H9 (cell line): ENCODE measurements around the gene NEURL1. TPM values are rescaled to one million over a fixed set of nuclear protein-coding genes. Genes with fewer than 3 reads are reported as not detected.

Source experiments
- DNase-seq: peaks from one replicate; pipeline ENCODE4 v3.0.0-alpha.2; 2017
- H2AFZ ChIP-seq: one replicate; pipeline ENCODE4 v1.6.1; 2013; ENCODE audit warnings: mild to moderate bottlenecking, low read length, control low read depth, moderate library complexity
- H2AK5ac ChIP-seq: 2 replicates; pipeline ENCODE4 v1.6.1; 2013; ENCODE audit warnings: low read length, control low read depth, mixed read lengths; ENCODE audit not compliant: insufficient read length
- H2BK120ac ChIP-seq: one replicate; pipeline ENCODE4 v1.6.1; 2013; ENCODE audit warnings: low read depth, mild to moderate bottlenecking, low read length, control low read depth, inconsistent platforms; ENCODE audit not compliant: poor library complexity, severe bottlenecking
- H2BK12ac ChIP-seq: 2 replicates; pipeline ENCODE4 v1.6.1; 2013; ENCODE audit warnings: low read length, control low read depth, mixed read lengths, low read depth; ENCODE audit not compliant: insufficient read length
- H2BK15ac ChIP-seq: 2 replicates; pipeline ENCODE4 v1.6.1; 2013; ENCODE audit warnings: low read depth, low read length, control low read depth
- H2BK20ac ChIP-seq: one replicate; pipeline ENCODE4 v1.6.1; 2013; ENCODE audit warnings: low read depth, mild to moderate bottlenecking, low read length, control low read depth, inconsistent platforms; ENCODE audit not compliant: poor library complexity, severe bottlenecking
- H2BK5ac ChIP-seq: 2 replicates; pipeline ENCODE4 v1.6.1; 2013; ENCODE audit warnings: low read length, control low read depth, mixed read lengths; ENCODE audit not compliant: insufficient read length
- H3K14ac ChIP-seq: 2 replicates; pipeline ENCODE4 v1.6.1; 2013; ENCODE audit warnings: low read length, control low read depth; ENCODE audit not compliant: insufficient read depth
- H3K18ac ChIP-seq: 2 replicates; pipeline ENCODE4 v1.6.1; 2013; ENCODE audit warnings: low read depth, mild to moderate bottlenecking, mixed read lengths, low read length, control low read depth; ENCODE audit not compliant: insufficient read length
- H3K23ac ChIP-seq: 2 replicates; pipeline ENCODE4 v1.6.1; 2013; ENCODE audit warnings: low read length, control low read depth, mixed read lengths, low read depth; ENCODE audit not compliant: insufficient read length
- H3K23me2 ChIP-seq: 2 replicates; pipeline ENCODE4 v1.6.1; 2013; ENCODE audit warnings: low read depth, mild to moderate bottlenecking, mixed read lengths, low read length, control low read depth; ENCODE audit not compliant: insufficient read length, poor library complexity, severe bottlenecking
- H3K27ac ChIP-seq: 2 replicates; pipeline ENCODE4 v1.5.1; 2013; ENCODE audit warnings: low read length, control low read depth, mixed read lengths, low read depth; ENCODE audit not compliant: insufficient read length
- H3K27me3 ChIP-seq: 2 replicates; pipeline ENCODE4 v1.6.1; 2013; ENCODE audit warnings: low read length, control low read depth, inconsistent platforms; ENCODE audit not compliant: insufficient read depth
- H3K4ac ChIP-seq: 2 replicates; pipeline ENCODE4 v1.6.1; 2013; ENCODE audit warnings: low read depth, mild to moderate bottlenecking, control low read depth, inconsistent platforms, low read length, moderate library complexity
- H3K4me1 ChIP-seq: 2 replicates; pipeline ENCODE4 v1.6.1; 2013; ENCODE audit warnings: low read length, control low read depth, inconsistent platforms; ENCODE audit not compliant: insufficient read depth
- H3K4me2 ChIP-seq: 2 replicates; pipeline ENCODE4 v1.6.1; 2013; ENCODE audit warnings: low read length, control low read depth, mixed read lengths; ENCODE audit not compliant: insufficient read length, insufficient read depth
- H3K56ac ChIP-seq: 2 replicates; pipeline ENCODE4 v1.6.1; 2013; ENCODE audit warnings: low read depth, mild to moderate bottlenecking, mixed read lengths, low read length, control low read depth; ENCODE audit not compliant: insufficient read length
- H3K79me1 ChIP-seq: 2 replicates; pipeline ENCODE4 v1.6.1; 2013; ENCODE audit warnings: low read depth, mild to moderate bottlenecking, moderate library complexity, low read length, control low read depth, inconsistent platforms; ENCODE audit not compliant: insufficient read depth, poor library complexity, severe bottlenecking
- H3K79me2 ChIP-seq: 2 replicates; pipeline ENCODE4 v1.6.1; 2013; ENCODE audit warnings: low read length, control low read depth, inconsistent platforms; ENCODE audit not compliant: insufficient read depth
- H3K9ac ChIP-seq: 2 replicates; pipeline ENCODE4 v1.6.1; 2013; ENCODE audit warnings: low read length, control low read depth, mixed read lengths; ENCODE audit not compliant: insufficient read length; ENCODE audit errors: extremely low read depth
- H3K9me3 ChIP-seq: one replicate; pipeline ENCODE4 v1.6.1; 2013; ENCODE audit warnings: low read depth, low read length, inconsistent platforms; ENCODE audit not compliant: control insufficient read depth
- H3T11ph ChIP-seq: one replicate; pipeline ENCODE4 v1.6.1; 2013; ENCODE audit warnings: mild to moderate bottlenecking, low read length, control low read depth, inconsistent platforms
- H4K20me1 ChIP-seq: one replicate; pipeline ENCODE4 v1.6.1; 2013; ENCODE audit not compliant: control insufficient read depth, insufficient read length, insufficient read depth
- H4K5ac ChIP-seq: 2 replicates; pipeline ENCODE4 v1.6.1; 2013; ENCODE audit warnings: low read depth, mild to moderate bottlenecking, mixed read lengths, low read length, control low read depth; ENCODE audit not compliant: insufficient read length
- H4K8ac ChIP-seq: replicated peaks from 2 replicates; pipeline ENCODE4 v1.6.1; 2013; ENCODE audit warnings: low read length, control low read depth, mixed read lengths, low read depth; ENCODE audit not compliant: insufficient read length
- H4K91ac ChIP-seq: 2 replicates; pipeline ENCODE4 v1.6.1; 2013; ENCODE audit warnings: low read depth, mild to moderate bottlenecking, moderate library complexity, mixed read lengths, low read length, control low read depth; ENCODE audit not compliant: insufficient read length
- H3K27ac Mint-ChIP-seq, 3 experiments: 2 replicates in 2 of 3; 3 replicates in 1 of 3; pipeline ENCODE4 v1.8.0; 2020 to 2021; ENCODE audit warnings: mixed read lengths in 3 of 3, mild to moderate bottlenecking in 1 of 3, moderate library complexity in 1 of 3
- H3K27me3 Mint-ChIP-seq: 2 replicates; pipeline ENCODE4 v1.8.0; 2021; ENCODE audit warnings: low read depth, mild to moderate bottlenecking, moderate library complexity, mixed read lengths
- H3K36me3 Mint-ChIP-seq, 3 experiments: 2 replicates in 2 of 3; 3 replicates in 1 of 3; pipeline ENCODE4 v1.8.0; 2020 to 2021; ENCODE audit warnings: low read depth in 3 of 3, mixed read lengths in 3 of 3; ENCODE audit not compliant: insufficient read depth in 1 of 3
- H3K4me1 Mint-ChIP-seq, 2 experiments: 2 replicates each; pipeline ENCODE4 v1.8.0; 2020; ENCODE audit warnings: mixed read lengths in 2 of 2
- H3K4me3 Mint-ChIP-seq, 2 experiments: 2 replicates in 1 of 2; 3 replicates in 1 of 2; pipeline ENCODE4 v1.8.0; 2020 to 2021; ENCODE audit warnings: mild to moderate bottlenecking in 2 of 2, mixed read lengths in 2 of 2, moderate library complexity in 1 of 2
- H3K9me3 Mint-ChIP-seq, 2 experiments: 2 replicates in 1 of 2; 3 replicates in 1 of 2; pipeline ENCODE4 v1.8.0; 2020; ENCODE audit warnings: mild to moderate bottlenecking in 2 of 2, mixed read lengths in 2 of 2, moderate library complexity in 1 of 2
- CTCF ChIP-seq: fragments of 200-600 bp; sonication (generic); conservative IDR thresholded peaks from 3 replicates; pipeline ENCODE4 v1.8.0; 2021; ENCODE audit warnings: antibody characterized with exemption, mild to moderate bottlenecking
- total RNA-seq: library from RNA; stranded (reverse); gene quantifications from 2 replicates; pipeline ENCODE4 v1.2.1, GENCODE V29; 2021

NEURL1 gene
- total RNA-seq, 1 experiment from 2014 or later = 1.2 TPM

- Histone ChIP-seq H3K27ac (no peak overlapping the region), H3K4me2 (no peak overlapping the region)
These were observed 35.0 kb downstream of the NEURL1 start for GRCh38 chr10:103528549-103528948.

More at GRCh38 chr10:103528549-103528948, 35.0 kb downstream of the NEURL1 start:
- Mint-ChIP-seq H3K9me3 (peaks cover 28 to 40% of the 10 kb centered on the region in 2 experiments), H3K4me3 (no peak overlapping the region), H3K27me3 (peaks cover 2% of the 10 kb centered on the region; the same call in 1 of the 2 replicates), H3K4me1 (peaks cover 6 to 19% of the 10 kb centered on the region in 2 experiments), H3K27ac (no peak overlapping the region), H3K36me3 (peaks cover 3 to 21% (median 7%) of the 10 kb centered on the region in 3 experiments)
- Histone ChIP-seq H2BK20ac (no peak overlapping the region), H2AK5ac (no peak overlapping the region), H2AFZ (no peak overlapping the region), H3K9me3 (no peaks in the 10 kb centered on the region), H4K91ac (no peak overlapping the region), H3K4me1 (no peaks in the 10 kb centered on the region), H4K20me1 (no peaks in the 10 kb centered on the region), H3K18ac (no peak overlapping the region), H4K5ac (no peak overlapping the region), H2BK5ac (no peak overlapping the region), H2BK120ac (no peak overlapping the region), H4K8ac (no peak overlapping the region), H3K56ac (no peak overlapping the region), H3K23me2 (no peaks in the 10 kb centered on the region), H2BK12ac (no peak overlapping the region), H3K9ac (no peak overlapping the region), H2BK15ac (no peak overlapping the region), H3K27me3 (no peaks in the 10 kb centered on the region), H3K14ac (no peak overlapping the region), H3K23ac (no peak overlapping the region), H3K79me1 (no peaks in the 10 kb centered on the region), H3K4ac (no peak overlapping the region), H3K79me2 (no peaks in the 10 kb centered on the region), H3T11ph (no peak overlapping the region)
- TF ChIP-seq CTCF = no peak
- no peak for DNase-seq
